HG03159 (cell line): ENCODE data around the gene CYSRT1.
"Not testable (repeated sequence)": the region's sequence is repeated elsewhere in the genome, so short reads cannot be mapped to it uniquely, and the experiment has no call there.

ENCODE experiments used
- ATAC-seq: cut with Tn5 transposase; IDR thresholded peaks from one replicate; pipeline ENCODE4 v1.9.1; 2021; ENCODE audit warnings: mild to moderate bottlenecking, moderate library complexity; ENCODE audit not compliant: unreplicated experiment

Gene CYSRT1

DNA sequence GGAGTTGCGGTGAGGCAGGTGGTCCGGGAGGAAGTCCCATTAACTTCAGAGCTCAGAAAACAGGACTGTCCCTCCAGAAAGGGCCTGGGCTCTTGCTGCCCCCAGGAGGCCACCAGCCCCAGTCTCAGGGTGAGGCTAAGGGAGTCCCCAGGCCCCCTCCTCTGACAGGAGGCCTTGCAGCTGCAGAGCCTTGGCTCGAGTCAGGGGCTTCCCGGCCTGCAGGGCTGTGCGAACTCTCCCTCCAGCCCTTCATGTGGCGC, 22.9 kb downstream of the CYSRT1 start:
- no peak for ATAC-seq

DNA sequence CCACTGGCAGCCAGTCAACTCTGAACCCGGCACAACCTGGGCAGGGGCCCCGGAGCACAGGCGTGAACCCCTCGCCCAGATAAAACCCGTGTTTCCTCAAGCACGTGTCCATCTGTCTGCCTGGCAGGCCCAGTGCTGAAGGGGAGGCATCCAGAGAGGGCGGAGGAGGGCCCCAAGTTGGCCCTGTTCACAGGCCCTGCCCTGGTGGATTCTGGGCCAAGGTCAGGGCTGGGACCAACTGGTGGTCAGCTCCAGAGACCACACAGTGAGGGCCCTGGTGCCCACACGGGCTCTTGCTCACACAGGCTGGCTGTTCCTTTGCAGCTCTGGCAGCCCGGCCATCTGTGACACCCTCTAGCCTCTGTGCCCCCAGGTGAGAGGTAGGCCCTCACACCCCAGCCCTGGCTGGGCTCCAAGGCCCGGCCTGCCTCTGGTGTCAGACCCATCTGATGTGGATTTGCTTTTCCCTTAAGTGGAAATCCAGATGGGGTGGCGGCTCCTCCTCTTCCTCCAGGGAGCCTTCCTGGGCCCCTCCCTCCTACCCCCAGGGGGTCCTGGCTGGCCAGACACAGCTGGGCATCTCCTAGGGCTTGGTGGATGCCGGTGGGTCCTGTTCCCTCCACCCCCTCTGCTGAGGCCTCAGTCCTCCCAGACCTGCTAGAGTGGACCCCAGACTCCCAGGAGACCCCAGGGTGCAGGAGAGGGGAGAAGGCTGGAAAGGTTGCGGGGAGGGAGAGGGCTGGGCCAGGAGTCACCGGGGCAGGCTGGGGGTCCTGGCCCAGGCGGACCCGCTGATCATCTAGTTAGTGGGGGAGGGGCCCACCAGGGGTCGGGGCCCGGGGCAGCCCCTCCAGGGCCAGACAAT, 25.6 kb downstream of the CYSRT1 start:
- no peak for ATAC-seq

DNA sequence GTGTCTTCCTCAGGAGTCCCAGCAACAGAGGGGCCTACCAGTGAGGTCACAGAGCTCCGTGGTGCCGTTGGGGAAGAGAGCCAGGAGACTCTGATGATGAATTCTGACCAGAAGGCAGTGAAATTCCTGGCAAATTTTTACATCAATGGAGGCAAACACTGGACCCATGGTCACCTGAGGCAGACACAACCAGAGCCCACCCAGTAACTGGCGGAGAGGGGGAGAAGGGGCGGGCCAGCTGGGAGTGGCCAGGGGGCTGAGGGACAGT, 26.2 kb downstream of the CYSRT1 start, which contains the start of gene STPG3:
Gene STPG3, plus strand, starts transcription at position 93 of the 268 bp plus-strand sequence. Its CDS starts 1 bp downstream, at position 94.
- ATAC-seq: no peak

GRCh38 chr9:137251490-137252268, 26.7 kb downstream of the CYSRT1 start:
- no peak for ATAC-seq

DNA sequence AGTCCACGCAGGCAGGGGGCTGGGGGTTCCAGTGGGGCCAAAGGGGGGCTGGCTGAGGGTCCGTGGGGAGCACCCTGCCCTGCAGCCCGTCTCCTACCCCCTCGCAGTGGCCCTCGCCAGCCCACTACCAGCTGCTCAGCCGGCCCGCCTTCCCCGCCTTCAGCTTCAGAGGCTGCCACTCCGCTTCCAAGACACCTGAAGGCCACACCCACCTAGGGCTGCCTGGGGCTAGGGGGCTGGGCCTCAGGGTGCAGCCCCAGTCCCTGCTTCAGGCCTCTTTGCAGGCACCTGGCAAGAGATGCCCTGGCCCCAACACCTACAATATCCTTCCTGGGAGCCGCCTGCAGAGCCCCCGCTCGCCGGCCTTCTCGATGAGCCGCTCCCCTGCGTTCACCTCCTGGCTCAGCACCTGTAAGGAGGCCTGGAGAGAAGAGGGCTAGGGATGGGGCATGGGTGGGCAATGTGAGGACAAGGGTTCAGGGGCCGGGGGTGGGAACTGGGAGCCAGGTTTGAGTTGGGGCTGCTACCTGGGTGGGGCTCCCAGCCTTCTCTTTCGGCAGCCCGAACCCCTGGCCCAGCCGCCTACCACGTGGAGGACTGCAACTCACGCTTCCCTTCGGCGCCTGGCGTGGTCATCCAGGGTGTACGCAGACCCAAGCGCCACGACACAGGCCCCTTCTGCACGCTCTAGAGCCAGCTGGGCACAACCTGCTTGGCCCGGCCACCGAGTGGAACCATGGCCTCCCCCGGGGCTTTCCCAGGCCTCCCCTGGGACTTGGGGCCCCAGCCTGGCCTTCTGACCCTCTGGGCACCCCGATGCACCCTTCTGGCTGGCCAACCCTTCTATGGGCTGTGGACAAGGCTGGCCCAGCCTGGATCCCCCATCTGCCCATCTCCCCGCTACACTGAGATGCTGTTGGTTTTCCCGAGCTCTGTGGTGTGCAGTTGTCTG, 27.9 kb downstream of the CYSRT1 start:
- ATAC-seq: no peak

- ATAC-seq: no peak
Observed at GRCh38 chr9:137253717-137254623, 29.0 kb downstream of the CYSRT1 start.

DNA sequence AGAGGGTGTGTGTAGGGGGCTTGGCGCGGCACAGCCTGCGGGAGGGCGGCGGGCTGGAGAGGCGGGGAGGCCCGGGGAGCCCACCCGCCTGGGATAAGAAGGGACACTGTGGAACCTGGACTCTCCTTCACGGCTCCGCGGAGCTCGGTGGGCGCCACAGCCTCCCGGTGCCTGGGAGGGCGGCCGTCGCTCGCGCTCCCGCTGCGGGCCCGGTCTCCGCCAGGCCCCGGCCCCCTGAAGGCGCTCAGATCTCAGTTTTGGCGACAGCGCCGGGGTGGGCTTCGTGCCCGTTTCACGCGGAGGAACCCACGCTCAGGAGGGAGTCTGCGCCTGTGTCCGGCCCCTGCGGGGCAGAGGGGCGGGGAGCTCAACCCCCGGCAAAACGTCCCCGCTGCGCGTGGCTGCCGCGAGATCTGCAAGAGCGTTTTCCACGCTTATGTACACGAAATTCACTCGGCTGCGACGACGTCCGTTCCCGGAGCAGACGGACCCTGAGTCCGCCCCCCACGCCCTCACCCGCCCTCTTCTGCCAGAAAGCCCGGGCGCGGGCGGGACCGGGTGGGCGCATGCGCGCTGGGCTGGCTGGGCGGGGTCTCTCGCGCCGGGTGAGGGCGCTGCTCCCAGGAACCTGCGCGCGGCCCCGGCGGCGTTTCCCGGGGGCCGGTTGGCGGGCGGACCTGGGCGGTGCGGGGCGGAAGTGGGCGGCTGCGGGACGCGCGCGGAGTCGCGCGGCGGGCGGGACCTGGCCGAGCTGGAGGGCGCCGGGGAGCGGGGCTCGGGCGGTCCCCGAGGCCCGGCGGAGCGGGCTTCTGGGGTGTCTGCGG, 29.9 kb downstream of the CYSRT1 start, which contains the start of gene NELFB:
Gene NELFB, plus strand, starts transcription at position 704 of the 824 bp plus-strand sequence.
- peak; percentile 79 for ATAC-seq

DNA sequence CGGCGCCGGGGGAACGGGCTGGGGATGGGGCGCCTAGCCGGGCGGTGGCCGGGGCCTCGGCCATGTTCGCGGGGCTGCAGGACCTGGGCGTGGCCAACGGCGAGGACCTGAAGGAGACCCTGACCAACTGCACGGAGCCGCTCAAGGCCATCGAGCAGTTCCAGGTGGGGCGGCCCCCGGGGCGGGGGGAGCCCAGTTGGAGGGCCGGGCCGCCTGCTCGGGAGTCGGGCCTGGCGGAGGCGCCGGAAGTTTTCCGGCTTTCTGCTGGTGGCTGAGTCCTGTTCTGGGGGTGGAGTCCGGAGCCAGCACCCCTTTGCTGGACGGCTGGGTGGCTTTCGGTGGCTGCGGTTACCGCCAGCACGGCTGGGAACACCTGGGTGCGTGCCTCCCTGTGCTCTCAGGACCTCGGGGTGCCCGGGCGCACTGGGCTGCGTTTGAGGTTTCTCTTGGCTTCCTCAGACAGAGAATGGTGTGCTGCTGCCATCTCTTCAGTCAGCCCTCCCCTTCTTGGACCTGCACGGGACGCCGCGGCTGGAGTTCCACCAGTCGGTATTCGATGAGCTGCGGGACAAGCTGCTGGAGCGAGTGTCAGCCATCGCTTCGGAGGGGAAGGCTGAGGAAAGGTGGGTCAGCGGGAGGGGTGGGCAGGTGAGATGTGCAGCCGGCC, 30.6 kb downstream of the CYSRT1 start:
- peak; percentile 18 for ATAC-seq

- no peak for ATAC-seq
Observed at GRCh38 chr9:137256362-137256761, 31.4 kb downstream of the CYSRT1 start.

GRCh38 chr9:137256856-137257255, 31.9 kb downstream of the CYSRT1 start:
- no peak for ATAC-seq

DNA sequence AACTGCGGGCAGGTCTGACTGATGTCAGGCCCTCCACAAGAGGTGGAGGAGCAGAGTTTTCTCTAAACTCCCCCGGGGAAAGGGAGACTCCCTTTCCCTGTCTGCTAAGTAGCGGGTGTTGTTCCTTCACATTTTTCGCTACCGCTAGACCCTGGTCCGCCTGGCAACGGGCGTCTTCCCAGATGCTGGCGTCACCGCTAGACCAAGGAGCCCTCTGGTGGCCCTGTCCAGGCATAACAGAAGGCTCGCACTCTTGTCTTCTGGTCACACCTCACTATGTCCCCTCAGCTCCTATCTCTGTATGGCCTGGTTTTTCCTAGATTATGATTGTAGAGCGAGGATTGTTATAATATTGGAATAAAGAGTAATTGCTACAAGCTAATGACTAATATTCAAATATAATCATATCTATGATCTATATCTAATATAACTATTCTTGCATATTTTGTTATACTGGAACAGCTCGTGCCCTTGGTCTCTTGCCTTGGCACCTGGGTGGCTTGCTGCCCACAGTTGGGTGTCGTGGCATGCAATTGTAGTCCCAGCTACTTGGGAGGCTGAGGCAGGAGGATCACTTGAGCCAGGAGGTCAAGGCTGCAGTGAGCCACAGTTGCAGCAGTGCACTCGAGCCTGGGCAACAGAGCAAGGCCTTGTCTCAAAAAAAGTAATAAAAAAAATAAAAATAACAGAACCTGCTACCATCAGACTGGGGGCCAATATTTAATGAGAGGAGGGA, 37.4 kb downstream of the CYSRT1 start:
- ATAC-seq: not testable (repeated sequence)

DNA sequence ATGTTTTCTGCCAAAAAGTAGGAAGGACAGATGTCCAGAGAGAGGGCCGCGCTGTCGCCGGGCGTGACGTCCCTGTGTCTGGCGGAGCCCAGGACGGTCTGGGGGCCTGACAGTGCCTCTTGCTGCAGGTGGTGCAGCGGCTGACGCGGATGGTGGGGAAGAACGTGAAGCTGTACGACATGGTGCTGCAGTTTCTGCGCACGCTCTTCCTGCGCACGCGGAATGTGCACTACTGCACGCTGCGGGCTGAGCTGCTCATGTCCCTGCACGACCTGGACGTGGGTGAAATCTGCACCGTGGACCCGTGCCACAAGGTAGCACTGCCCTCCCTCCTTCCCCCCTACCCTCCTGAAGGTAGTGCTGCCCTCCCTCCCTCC, 37.9 kb downstream of the CYSRT1 start:
- ATAC-seq: no peak

- no peak for ATAC-seq
Observed at GRCh38 chr9:137263506-137263905, 38.5 kb downstream of the CYSRT1 start.

DNA sequence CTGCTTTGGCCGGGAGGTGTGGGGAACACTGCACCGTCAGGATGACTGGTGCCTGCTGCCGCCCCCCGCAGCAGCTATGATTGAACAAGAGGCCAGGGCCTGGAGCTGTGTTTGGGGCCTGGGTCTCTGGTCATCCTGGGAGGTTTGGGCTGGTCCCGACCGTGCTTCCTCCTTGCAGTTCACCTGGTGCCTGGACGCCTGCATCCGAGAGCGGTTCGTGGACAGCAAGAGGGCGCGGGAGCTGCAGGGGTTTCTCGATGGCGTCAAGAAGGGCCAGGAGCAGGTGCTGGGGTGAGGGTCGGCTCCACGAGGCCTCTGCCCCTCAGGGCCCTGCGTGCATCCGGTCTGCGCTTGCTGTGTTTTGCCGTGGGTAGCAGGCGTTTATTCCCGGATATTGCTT, 39.1 kb downstream of the CYSRT1 start:
- ATAC-seq: no peak

DNA sequence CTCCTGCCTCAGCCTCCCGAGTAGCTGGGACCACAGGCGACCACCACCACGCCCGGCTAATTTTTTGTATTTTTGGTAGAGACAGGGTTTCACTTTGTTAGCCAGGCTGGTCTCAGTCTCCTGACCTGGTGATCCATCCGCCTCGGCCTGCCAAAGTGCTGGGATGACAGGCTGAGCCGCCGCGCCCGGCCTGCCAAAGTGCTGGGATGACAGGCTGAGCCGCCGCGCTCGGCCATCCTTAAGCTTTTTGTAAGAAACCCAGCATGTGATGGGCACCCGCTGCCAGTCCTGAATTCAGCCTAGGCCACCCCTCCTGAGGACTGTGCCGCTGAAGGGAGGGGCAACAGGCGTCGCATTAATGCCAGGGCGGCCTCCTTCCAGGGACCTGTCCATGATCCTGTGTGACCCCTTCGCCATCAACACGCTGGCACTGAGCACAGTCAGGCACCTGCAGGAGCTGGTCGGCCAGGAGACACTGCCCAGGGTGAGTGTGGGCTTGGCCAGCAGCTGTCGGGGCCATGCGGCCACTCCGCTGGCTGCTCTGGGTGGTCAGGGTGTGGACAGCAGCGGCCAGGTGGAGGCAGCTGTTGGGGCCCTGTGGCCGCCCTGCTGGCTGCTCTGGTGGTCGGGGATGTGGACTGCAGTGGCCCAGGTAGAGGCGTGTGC, 40.7 kb downstream of the CYSRT1 start:
- ATAC-seq: no peak

- ATAC-seq: no peak
Observed at GRCh38 chr9:137266162-137266527, 41.2 kb downstream of the CYSRT1 start.

GRCh38 chr9:137266585-137267453, 41.8 kb downstream of the CYSRT1 start:
- ATAC-seq: no peak
